ENCODE data around the gene ATF6.

DNA sequence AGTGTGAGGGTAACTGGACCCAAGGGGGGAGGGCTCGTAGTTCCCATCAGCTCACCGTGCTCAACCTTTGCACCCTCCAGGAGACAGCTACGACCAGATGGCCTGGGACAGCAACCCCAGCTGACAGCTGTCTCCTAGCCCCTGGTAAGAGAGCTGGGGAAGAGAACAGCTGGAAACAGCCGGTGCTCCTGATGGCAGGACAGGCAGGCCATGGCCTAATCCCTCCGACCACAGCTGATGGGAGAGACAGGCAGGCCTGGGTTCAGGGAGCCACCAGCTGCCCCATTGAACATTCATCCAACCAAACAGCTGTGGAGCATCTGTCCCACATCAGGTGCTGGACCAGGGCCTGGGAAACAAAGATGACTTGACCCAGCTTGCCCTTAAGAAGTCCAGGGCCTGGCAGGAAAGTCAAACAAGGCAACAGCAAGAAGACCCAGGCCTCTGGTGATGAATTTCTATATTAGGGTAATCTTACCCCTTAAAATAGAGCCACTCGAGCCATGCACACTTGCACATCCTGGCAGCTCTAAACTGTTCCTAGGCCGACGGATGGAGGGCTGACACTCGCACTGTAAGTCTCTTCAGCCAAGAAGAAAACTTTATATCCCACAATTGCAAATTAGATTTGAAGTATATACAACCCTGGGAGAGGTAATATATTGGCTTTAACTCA is 245.4 kb downstream of the ATF6 start:
- TF ChIP-seq, protein P1, sequence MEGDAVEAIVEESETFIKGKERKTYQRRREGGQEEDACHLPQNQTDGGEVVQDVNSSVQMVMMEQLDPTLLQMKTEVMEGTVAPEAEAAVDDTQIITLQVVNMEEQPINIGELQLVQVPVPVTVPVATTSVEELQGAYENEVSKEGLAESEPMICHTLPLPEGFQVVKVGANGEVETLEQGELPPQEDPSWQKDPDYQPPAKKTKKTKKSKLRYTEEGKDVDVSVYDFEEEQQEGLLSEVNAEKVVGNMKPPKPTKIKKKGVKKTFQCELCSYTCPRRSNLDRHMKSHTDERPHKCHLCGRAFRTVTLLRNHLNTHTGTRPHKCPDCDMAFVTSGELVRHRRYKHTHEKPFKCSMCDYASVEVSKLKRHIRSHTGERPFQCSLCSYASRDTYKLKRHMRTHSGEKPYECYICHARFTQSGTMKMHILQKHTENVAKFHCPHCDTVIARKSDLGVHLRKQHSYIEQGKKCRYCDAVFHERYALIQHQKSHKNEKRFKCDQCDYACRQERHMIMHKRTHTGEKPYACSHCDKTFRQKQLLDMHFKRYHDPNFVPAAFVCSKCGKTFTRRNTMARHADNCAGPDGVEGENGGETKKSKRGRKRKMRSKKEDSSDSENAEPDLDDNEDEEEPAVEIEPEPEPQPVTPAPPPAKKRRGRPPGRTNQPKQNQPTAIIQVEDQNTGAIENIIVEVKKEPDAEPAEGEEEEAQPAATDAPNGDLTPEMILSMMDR (IDR thresholded peaks at IDR 0.05): no peak
- no peak for TF ChIP-seq POLR2A (IDR thresholded peaks at IDR 0.05)

Measured in breast epithelium (tissue), 3 donors.